ENCODE results near the gene VPS26C.

VPS26C gene

GRCh38 chr21:37257511-37257966 lies 9.6 kb downstream of the VPS26C start:
- Histone ChIP-seq H3K79me2 (ENCODE audit: control insufficient read depth, low read length) (peaks cover 90% of the 10 kb centered on the region), H3F3A (ENCODE audit: control insufficient read depth, insufficient read depth) (peaks cover 6% of the 10 kb centered on the region), H3K4me2 (ENCODE audit: low read length) (peak overlapping the region; percentile 97)

GRCh38 chr21:37253991-37254390 lies 13.1 kb downstream of the VPS26C start:
- H3K4me2 ChIP-seq (ENCODE audit: low read length): no peak overlapping the region
- H3K79me2 ChIP-seq (ENCODE audit: control insufficient read depth, low read length): peaks cover 93% of the 10 kb centered on the region
- H3K36me3 ChIP-seq (ENCODE audit: control insufficient read depth, low read length): peaks cover 9% of the 10 kb centered on the region; the same call in 1 of the 2 replicates
- TF ChIP-seq CTCF (IDR thresholded peaks at IDR 0.05; ENCODE audit: low read depth, low read length, poor library complexity, severe bottlenecking) (no peak), EZH2phosphoT487 (IDR thresholded peaks at IDR 0.05; ENCODE audit: borderline replicate concordance, low read length) (no peak)
- H3K9me3 ChIP-seq (ENCODE audit: control insufficient read depth, insufficient read depth, low read length): no peaks in the 10 kb centered on the region
- H3K9me2 ChIP-seq (replicated peaks; ENCODE audit: control insufficient read depth, low read length): no peaks in the 10 kb centered on the region
- H3K27ac ChIP-seq (ENCODE audit: low read depth, low read length): no peak overlapping the region
- H3K27me3 ChIP-seq (ENCODE audit: control insufficient read depth, low read length): no peaks in the 10 kb centered on the region
- peaks cover 3% of the 10 kb centered on the region for H3F3A ChIP-seq (ENCODE audit: control insufficient read depth, insufficient read depth)
- H3K4me3 ChIP-seq (ENCODE audit: low read length): no peak overlapping the region
- peaks cover 25% of the 10 kb centered on the region for H3K4me1 ChIP-seq (ENCODE audit: control insufficient read depth, low read length)
- no peaks in the 10 kb centered on the region for H4K20me1 ChIP-seq (ENCODE audit: control insufficient read depth, insufficient read depth, low read depth, low read length)

More at GRCh38 chr21:37257511-37257966, 9.6 kb downstream of the VPS26C start:
- Histone ChIP-seq H3K36me3 (ENCODE audit: control insufficient read depth, low read length) (peaks cover 14% of the 10 kb centered on the region; the same call in 1 of the 2 replicates), H3K27ac (ENCODE audit: low read depth, low read length) (peak overlapping the region; percentile 84), H4K20me1 (ENCODE audit: control insufficient read depth, insufficient read depth, low read depth, low read length) (no peaks in the 10 kb centered on the region), H3K9me3 (ENCODE audit: control insufficient read depth, insufficient read depth, low read length) (no peaks in the 10 kb centered on the region), H3K4me3 (ENCODE audit: low read length) (peak overlapping the region; percentile 82), H3K27me3 (ENCODE audit: control insufficient read depth, low read length) (no peaks in the 10 kb centered on the region), H3K9me2 (replicated peaks; ENCODE audit: control insufficient read depth, low read length) (no peaks in the 10 kb centered on the region), H3K4me1 (ENCODE audit: control insufficient read depth, low read length) (peaks cover 31% of the 10 kb centered on the region)
- TF ChIP-seq EZH2phosphoT487 (IDR thresholded peaks at IDR 0.05; ENCODE audit: borderline replicate concordance, low read length): no peak
- TF ChIP-seq CTCF (IDR thresholded peaks at IDR 0.05; ENCODE audit: low read depth, low read length, poor library complexity, severe bottlenecking): peak; percentile 14

GRCh38 chr21:37251294-37251634 lies 15.9 kb downstream of the VPS26C start:
- no peak overlapping the region for H3K27ac ChIP-seq (ENCODE audit: low read depth, low read length)
- no peak overlapping the region for H3K4me2 ChIP-seq (ENCODE audit: low read length)

More at GRCh38 chr21:37251294-37251634, 15.9 kb downstream of the VPS26C start:
- Histone ChIP-seq H3K27me3 (ENCODE audit: control insufficient read depth, low read length) (no peaks in the 10 kb centered on the region), H3K79me2 (ENCODE audit: control insufficient read depth, low read length) (peaks cover 94% of the 10 kb centered on the region), H3F3A (ENCODE audit: control insufficient read depth, insufficient read depth) (peaks cover 2% of the 10 kb centered on the region; the same call in 1 of the 2 replicates), H3K4me3 (ENCODE audit: low read length) (no peak overlapping the region), H3K4me1 (ENCODE audit: control insufficient read depth, low read length) (peaks cover 2% of the 10 kb centered on the region), H3K36me3 (ENCODE audit: control insufficient read depth, low read length) (0 out of 2 replicates have a peak, but pooled peaks cover 2% of the 10 kb centered on the region), H4K20me1 (ENCODE audit: control insufficient read depth, insufficient read depth, low read depth, low read length) (peaks cover 7% of the 10 kb centered on the region; the same call in 1 of the 2 replicates), H3K9me3 (ENCODE audit: control insufficient read depth, insufficient read depth, low read length) (no peaks in the 10 kb centered on the region), H3K9me2 (replicated peaks; ENCODE audit: control insufficient read depth, low read length) (no peaks in the 10 kb centered on the region)
- TF ChIP-seq EZH2phosphoT487 (IDR thresholded peaks at IDR 0.05; ENCODE audit: borderline replicate concordance, low read length) (no peak), CTCF (IDR thresholded peaks at IDR 0.05; ENCODE audit: low read depth, low read length, poor library complexity, severe bottlenecking) (no peak)
